Fibroblast of mammary gland (primary cell): ENCODE results near the gene RFTN1.

ENCODE experiments used
- DNase-seq: peaks from one replicate; pipeline ENCODE4 v3.0.0-alpha.2; 2010; ENCODE audit warnings: low read depth
- H3K4me3 ChIP-seq: 2 replicates; pipeline ENCODE4 v1.5.1; 2011; ENCODE audit warnings: low read depth, mild to moderate bottlenecking, low read length, moderate library complexity; ENCODE audit not compliant: control insufficient read depth
- TF ChIP-seq, protein P1 (sequence below): conservative IDR thresholded peaks from 2 replicates; pipeline ENCODE4 v1.5.1; 2011; ENCODE audit warnings: low read depth, low read length, inconsistent platforms; ENCODE audit not compliant: control insufficient read depth, insufficient read depth

The RFTN1 gene

DNA sequence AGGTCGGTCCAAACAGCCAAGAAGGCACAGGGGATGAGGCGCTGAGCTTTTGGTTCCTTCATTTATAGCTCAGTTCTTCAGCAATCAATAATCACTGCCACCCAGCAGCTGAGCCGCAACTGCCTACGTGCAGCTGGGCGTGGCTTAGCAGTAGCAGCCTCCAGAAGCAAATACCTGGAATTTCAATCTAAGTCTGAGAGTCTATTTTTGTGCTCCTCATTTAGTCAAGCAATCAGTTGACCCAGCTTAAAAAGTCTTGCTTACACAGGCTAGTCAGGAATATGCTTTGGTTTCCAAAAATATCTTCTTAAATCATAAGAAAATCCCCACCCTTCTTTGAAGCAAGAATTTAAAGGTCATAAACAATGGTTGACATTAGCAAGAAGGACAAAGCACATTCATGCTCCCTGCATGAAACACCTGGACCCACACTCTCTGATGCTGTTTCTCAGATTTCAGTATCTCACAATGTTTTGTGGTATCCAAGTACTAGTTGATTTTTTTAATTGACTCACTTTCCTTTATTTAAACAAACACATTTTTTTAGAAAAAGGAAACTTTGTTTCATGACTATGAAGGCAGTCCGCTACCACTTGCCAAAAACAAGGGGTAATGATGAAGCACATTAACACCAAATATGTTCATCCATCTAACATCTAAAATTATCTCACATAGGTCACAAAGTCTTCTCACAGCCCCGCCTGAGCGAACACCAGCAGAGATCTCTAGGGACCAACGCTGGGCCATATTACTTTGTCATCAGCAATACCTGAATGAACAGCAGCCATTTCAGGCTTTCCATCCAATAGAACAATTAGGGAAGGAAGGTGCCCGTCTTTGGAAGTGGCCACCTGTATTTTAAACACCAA is 142.4 kb downstream of the RFTN1 start:
- DNase-seq = no peak
- TF ChIP-seq, protein P1, sequence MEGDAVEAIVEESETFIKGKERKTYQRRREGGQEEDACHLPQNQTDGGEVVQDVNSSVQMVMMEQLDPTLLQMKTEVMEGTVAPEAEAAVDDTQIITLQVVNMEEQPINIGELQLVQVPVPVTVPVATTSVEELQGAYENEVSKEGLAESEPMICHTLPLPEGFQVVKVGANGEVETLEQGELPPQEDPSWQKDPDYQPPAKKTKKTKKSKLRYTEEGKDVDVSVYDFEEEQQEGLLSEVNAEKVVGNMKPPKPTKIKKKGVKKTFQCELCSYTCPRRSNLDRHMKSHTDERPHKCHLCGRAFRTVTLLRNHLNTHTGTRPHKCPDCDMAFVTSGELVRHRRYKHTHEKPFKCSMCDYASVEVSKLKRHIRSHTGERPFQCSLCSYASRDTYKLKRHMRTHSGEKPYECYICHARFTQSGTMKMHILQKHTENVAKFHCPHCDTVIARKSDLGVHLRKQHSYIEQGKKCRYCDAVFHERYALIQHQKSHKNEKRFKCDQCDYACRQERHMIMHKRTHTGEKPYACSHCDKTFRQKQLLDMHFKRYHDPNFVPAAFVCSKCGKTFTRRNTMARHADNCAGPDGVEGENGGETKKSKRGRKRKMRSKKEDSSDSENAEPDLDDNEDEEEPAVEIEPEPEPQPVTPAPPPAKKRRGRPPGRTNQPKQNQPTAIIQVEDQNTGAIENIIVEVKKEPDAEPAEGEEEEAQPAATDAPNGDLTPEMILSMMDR = no peak
- no peak overlapping the region for H3K4me3 ChIP-seq

DNA sequence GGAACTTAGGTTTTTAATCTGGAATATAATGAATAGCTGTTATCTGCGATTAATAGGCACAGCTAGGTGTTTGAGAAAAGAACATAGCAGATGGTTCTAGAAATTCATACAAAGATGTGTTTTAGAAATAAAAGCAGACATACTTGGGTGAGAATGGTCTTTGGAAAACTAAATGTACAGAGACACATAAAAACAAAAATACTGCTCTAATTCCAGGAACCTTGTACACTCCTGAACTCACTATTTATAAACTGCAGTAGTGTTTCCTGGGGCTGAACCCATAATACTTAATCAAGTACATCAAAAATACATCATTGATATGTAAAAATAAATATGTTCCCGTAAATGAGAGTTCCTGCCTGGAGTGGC is 143.0 kb downstream of the RFTN1 start:
- no peak overlapping the region for H3K4me3 ChIP-seq
- DNase-seq = no peak

DNA sequence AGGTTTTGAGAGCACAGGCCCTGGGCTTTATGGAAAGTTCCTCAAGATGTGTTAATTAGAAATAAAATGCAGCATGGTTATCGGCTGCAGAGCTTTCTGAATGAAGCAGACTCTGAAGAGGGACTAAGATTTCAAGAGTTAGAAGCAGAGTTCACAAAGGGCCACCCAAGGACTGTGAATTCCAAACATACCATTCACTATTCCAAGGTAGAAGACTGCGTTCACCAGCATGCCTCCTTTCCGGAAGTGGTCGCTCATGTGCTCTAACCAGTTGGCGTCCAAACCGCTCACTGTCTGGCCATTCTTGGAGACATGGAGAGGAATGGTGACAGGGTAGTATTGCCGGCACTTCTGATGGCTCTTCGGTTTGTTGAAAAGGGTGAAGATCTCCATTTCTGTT is 143.6 kb downstream of the RFTN1 start:
- TF ChIP-seq, protein P1 = no peak
- no peak overlapping the region for H3K4me3 ChIP-seq
- DNase-seq = no peak

More for the DNA sequence above, 143.0 kb downstream of the RFTN1 start:
- TF ChIP-seq, protein P1 = no peak

DNA sequence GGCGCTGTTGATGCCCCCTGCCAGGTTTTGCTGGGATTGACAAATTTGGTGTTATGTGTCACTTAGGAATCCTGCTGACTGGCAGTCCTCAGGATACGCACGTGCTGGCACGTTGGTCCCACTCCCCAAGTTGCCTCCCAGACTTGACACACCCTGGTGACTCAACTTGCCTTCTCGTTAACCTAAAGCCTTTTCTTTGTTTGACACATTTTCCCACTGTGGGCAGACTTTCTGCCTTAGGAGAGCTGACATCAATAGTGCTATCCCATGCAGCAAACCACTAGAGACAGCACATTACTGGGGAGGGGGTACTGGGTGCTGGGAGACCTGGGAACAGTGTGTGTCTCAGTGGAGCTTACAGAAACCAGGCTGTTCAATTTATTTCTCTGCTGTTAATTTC is 144.2 kb downstream of the RFTN1 start:
- TF ChIP-seq, protein P1 = no peak
- DNase-seq = peak; percentile 9

DNA sequence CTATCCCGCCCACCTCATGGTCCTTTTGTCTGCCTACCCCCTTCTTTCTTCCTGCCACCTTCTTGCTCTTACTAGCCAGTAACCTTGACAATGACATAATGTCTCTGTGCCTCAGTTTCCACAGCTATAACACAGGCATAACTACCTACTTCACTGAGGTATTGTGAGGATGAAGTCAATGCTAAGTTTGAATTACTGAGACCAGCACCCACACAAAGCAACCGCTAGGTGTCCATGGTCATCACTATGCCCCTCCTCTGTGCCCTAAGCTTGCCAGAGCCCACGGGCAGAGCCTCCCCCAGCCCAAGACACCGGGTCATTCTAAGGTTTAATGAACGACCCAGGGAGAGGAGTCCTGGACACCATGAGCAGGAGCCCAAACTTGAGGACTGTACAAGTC is 146.9 kb downstream of the RFTN1 start:
- TF ChIP-seq, protein P1 = no peak
- H3K4me3 ChIP-seq = no peak overlapping the region
- no peak for DNase-seq

More for the DNA sequence above, 144.2 kb downstream of the RFTN1 start:
- H3K4me3 ChIP-seq = no peak overlapping the region

DNA sequence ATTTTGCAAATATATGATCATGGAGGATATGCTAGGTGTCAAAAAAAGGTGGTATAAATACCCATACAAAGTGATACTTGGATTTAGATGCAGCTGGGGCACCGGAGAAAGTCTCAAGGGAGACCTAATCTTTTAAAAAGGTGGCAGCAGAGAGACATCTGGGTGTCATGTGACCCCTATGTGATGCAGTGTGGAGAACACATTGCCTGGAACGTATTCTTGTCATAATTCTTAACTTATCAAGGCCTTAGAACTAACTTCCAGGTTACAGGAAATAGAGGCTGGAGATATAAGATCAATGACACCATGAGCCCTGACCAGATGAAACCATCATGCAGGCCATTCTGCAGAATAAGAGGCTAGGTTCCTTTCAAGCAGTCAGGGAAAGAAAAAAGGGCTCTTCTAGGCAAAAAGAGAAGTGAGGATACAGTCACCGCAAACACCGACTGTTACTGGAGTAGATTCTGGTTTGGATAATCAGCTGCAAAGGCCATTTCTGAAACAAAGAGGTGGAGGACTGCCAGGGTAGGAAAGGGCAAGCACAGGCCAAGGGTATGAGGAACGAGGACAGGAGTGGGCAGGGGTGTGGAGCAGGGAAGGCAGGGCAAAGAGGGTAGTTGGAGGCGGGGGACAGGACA is 147.9 kb downstream of the RFTN1 start:
- no peak for DNase-seq
- H3K4me3 ChIP-seq = no peak overlapping the region
- TF ChIP-seq, protein P1 = no peak

DNA sequence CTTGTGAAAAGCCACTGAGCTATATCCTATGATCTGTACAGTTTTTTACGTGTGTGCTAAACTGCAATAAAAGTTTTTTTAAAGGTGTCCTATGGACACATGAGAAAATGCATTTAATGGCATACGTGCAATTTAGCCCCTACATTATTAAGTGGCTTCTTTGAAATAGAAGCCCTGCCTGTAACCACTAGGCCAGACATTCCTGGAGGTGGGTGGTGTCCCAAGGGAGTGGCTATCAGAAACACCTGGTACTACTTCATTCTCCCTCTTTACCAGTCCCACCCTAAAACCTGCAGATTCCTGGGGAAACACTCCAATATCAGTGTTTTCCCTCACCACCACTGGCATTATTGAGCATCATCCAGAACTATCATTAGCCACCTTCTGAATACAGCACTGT is 148.5 kb downstream of the RFTN1 start:
- DNase-seq = no peak
- TF ChIP-seq, protein P1 = no peak
- H3K4me3 ChIP-seq = no peak overlapping the region
